GM23338 (cell line): ENCODE data around the gene SNRNP25. TPM values are rescaled to one million over a fixed set of nuclear protein-coding genes. Genes with fewer than 3 reads are reported as not detected.

ENCODE experiments used
- ATAC-seq: fragments of 200-7000 bp; cut with Tn5 transposase; 3 replicates; pipeline ENCODE4 v1.9.1; 2020
- DNase-seq: peaks from one replicate; pipeline ENCODE4 v3.0.0-alpha.2; 2015; ENCODE audit warnings: low spot score
- H2AFZ ChIP-seq: fragments of 200-600 bp; sonication (generic); 2 replicates; pipeline ENCODE4 v1.8.0; 2016; ENCODE audit warnings: antibody characterized with exemption, mild to moderate bottlenecking, moderate library complexity
- H3F3A ChIP-seq: fragments of 200-600 bp; sonication (generic); replicated peaks from 2 replicates; pipeline ENCODE4 v1.8.0; 2017; ENCODE audit warnings: antibody characterized with exemption, mixed run types, low read depth
- H3K27ac ChIP-seq: fragments of 200-600 bp; sonication (generic); 2 replicates; pipeline ENCODE4 v1.6.1; 2016; ENCODE audit warnings: low read depth
- H3K27me3 ChIP-seq: fragments of 200-600 bp; sonication (generic); 2 replicates; pipeline ENCODE4 v1.8.0; 2016; ENCODE audit warnings: mild to moderate bottlenecking, mixed run types, moderate library complexity; ENCODE audit not compliant: insufficient read depth
- H3K36me3 ChIP-seq: fragments of 200-600 bp; sonication (generic); 2 replicates; pipeline ENCODE4 v1.8.0; 2016; ENCODE audit warnings: mild to moderate bottlenecking; ENCODE audit not compliant: insufficient read depth
- H3K4me1 ChIP-seq: fragments of 200-600 bp; sonication (generic); 2 replicates; pipeline ENCODE4 v1.8.0; 2016; ENCODE audit warnings: mild to moderate bottlenecking, moderate library complexity; ENCODE audit not compliant: insufficient read depth
- H3K4me2 ChIP-seq: fragments of 200-600 bp; sonication (generic); 2 replicates; pipeline ENCODE4 v1.7.1; 2017; ENCODE audit warnings: mixed run types
- H3K4me3 ChIP-seq: fragments of 200-600 bp; sonication (generic); 2 replicates; pipeline ENCODE4 v1.6.1; 2016; ENCODE audit warnings: mixed run types
- H3K79me2 ChIP-seq: fragments of 200-600 bp; sonication (generic); replicated peaks from 2 replicates; pipeline ENCODE4 v1.8.0; 2017; ENCODE audit warnings: mild to moderate bottlenecking; ENCODE audit not compliant: insufficient read depth
- H3K9me2 ChIP-seq: fragments of 200-600 bp; sonication (generic); 2 replicates; pipeline ENCODE4 v1.8.0; 2017; ENCODE audit not compliant: insufficient read depth
- H4K20me1 ChIP-seq: fragments of 200-600 bp; sonication (generic); replicated peaks from 2 replicates; pipeline ENCODE4 v1.8.0; 2017; ENCODE audit warnings: mild to moderate bottlenecking; ENCODE audit not compliant: insufficient read depth
- H3K27ac Mint-ChIP-seq: 2 replicates; pipeline ENCODE4 v1.8.0; 2020; ENCODE audit warnings: inconsistent platforms, mild to moderate bottlenecking, moderate library complexity, mixed read lengths
- H3K27me3 Mint-ChIP-seq: 3 replicates; pipeline ENCODE4 v1.8.0; 2022; ENCODE audit warnings: low read depth, mild to moderate bottlenecking, moderate library complexity, mixed read lengths, inconsistent platforms; ENCODE audit not compliant: insufficient read depth, poor library complexity
- H3K36me3 Mint-ChIP-seq: 3 replicates; pipeline ENCODE4 v1.8.0; 2021; ENCODE audit warnings: low read depth, mild to moderate bottlenecking, inconsistent platforms, moderate library complexity, mixed read lengths
- H3K4me1 Mint-ChIP-seq: 3 replicates; pipeline ENCODE4 v1.8.0; 2020; ENCODE audit warnings: mild to moderate bottlenecking, inconsistent platforms, mixed read lengths
- H3K4me3 Mint-ChIP-seq: 3 replicates; pipeline ENCODE4 v1.8.0; 2021; ENCODE audit warnings: moderate library complexity, mild to moderate bottlenecking, inconsistent platforms, mixed read lengths
- H3K9me3 Mint-ChIP-seq: 3 replicates; pipeline ENCODE4 v1.8.0; 2020; ENCODE audit warnings: moderate library complexity, mild to moderate bottlenecking, inconsistent platforms, mixed read lengths
- NANOG ChIP-seq: IDR thresholded peaks from 2 replicates; pipeline ENCODE4 v1.6.1; 2016; ENCODE audit warnings: antibody characterized with exemption, borderline replicate concordance
- POLR2AphosphoS5 ChIP-seq: IDR thresholded peaks from 2 replicates; pipeline ENCODE4 v1.6.1; 2016; ENCODE audit warnings: antibody characterized with exemption, low read depth
- ZNF114 ChIP-seq: fragments of 250-450 bp; sonication (Bioruptor Pico); IDR thresholded peaks from 2 replicates; pipeline ENCODE4 v1.5.0; 2020; ENCODE audit warnings: mild to moderate bottlenecking, moderate library complexity
- ZNF331 ChIP-seq: fragments of 250-450 bp; sonication (Bioruptor Pico); IDR thresholded peaks from 2 replicates; pipeline ENCODE4 v1.5.0; 2020; ENCODE audit warnings: low read depth, mild to moderate bottlenecking, moderate library complexity
- polyA plus RNA-seq: library from polyadenylated mRNA; unstranded; fragments of >200 nt; fragmentation: Nextera tagmentation; extraction: Ambion mirVana; gene quantifications from 2 replicates; pipeline ENCODE4 v1.2.1, GENCODE V29; 2016
- total RNA-seq: library from RNA; depleted of rRNA; stranded (reverse); fragments of >200 nt; shearing (Covaris generic); gene quantifications from 2 replicates; pipeline ENCODE4 v1.2.3, GENCODE V29; 2014
- TF ChIP-seq, protein P1 (sequence below): IDR thresholded peaks from one replicate; pipeline ENCODE4 v1.6.1; 2018; ENCODE audit warnings: antibody characterized with exemption; ENCODE audit not compliant: unreplicated experiment
- TF ChIP-seq, protein P2 (sequence below): IDR thresholded peaks from 2 replicates; pipeline ENCODE4 v1.6.1; 2016; ENCODE audit warnings: antibody characterized with exemption
- TF ChIP-seq, protein P3 (sequence below), 2 experiments: fragments of 200-600 bp in 1 of 2; sonication (generic) in 1 of 2; conservative IDR thresholded peaks; 2 replicates each; pipeline versions ENCODE4 v1.5.1 to v1.6.1; 2016 to 2017; ENCODE audit warnings: antibody characterized with exemption in 2 of 2, low read depth in 2 of 2, mild to moderate bottlenecking in 2 of 2, moderate library complexity in 1 of 2

The SNRNP25 gene
- total and polyA plus RNA-seq, 2 experiments from 2014 or later, result 34.4 to 79.5 TPM

DNA sequence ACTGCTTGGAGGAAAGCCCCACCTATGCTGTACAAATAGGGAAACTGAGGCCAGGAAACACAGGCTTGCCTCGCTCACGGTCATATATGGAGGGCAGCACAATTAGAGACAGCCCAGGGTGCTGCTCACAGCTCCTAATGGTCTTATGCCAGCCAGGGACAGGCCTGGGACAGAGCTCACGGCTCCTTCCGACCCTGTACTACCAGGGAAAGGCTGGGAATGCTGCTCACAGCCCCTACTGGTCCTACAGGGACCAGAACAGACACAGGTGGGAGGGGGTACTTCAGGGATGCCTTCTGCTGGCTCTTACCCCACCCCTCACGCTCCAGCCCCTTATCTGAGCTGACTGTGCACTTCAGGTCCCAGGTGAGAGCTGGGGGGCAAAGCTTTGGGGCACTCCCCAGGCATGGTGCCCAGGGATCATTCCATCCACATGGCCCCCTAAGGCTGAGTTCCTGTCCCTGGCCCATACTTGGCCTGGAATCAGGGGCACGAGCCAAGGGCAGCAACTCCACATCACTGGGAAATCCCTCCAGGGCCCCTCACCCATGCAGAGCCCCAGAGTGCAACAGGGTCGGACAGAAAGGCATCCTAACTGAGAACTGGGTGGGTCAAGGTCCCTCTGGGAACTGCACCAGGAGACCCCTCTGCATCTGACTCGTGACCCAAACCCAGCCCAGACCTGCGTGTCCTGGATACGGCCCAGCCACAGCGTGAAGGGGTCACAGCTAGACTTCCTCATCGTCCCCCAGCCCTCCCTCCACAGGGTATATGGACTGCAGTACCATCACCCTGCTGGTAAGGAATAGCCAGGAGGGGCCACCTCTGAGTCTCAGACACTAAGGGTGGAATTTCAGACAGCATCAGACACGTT, 12.9 kb downstream of the SNRNP25 start (continued):
- TF ChIP-seq, protein P1, sequence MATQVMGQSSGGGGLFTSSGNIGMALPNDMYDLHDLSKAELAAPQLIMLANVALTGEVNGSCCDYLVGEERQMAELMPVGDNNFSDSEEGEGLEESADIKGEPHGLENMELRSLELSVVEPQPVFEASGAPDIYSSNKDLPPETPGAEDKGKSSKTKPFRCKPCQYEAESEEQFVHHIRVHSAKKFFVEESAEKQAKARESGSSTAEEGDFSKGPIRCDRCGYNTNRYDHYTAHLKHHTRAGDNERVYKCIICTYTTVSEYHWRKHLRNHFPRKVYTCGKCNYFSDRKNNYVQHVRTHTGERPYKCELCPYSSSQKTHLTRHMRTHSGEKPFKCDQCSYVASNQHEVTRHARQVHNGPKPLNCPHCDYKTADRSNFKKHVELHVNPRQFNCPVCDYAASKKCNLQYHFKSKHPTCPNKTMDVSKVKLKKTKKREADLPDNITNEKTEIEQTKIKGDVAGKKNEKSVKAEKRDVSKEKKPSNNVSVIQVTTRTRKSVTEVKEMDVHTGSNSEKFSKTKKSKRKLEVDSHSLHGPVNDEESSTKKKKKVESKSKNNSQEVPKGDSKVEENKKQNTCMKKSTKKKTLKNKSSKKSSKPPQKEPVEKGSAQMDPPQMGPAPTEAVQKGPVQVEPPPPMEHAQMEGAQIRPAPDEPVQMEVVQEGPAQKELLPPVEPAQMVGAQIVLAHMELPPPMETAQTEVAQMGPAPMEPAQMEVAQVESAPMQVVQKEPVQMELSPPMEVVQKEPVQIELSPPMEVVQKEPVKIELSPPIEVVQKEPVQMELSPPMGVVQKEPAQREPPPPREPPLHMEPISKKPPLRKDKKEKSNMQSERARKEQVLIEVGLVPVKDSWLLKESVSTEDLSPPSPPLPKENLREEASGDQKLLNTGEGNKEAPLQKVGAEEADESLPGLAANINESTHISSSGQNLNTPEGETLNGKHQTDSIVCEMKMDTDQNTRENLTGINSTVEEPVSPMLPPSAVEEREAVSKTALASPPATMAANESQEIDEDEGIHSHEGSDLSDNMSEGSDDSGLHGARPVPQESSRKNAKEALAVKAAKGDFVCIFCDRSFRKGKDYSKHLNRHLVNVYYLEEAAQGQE, result no peak
- TF ChIP-seq, protein P2, sequence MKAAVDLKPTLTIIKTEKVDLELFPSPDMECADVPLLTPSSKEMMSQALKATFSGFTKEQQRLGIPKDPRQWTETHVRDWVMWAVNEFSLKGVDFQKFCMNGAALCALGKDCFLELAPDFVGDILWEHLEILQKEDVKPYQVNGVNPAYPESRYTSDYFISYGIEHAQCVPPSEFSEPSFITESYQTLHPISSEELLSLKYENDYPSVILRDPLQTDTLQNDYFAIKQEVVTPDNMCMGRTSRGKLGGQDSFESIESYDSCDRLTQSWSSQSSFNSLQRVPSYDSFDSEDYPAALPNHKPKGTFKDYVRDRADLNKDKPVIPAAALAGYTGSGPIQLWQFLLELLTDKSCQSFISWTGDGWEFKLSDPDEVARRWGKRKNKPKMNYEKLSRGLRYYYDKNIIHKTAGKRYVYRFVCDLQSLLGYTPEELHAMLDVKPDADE, result no peak
- no peak for TF ChIP-seq ZNF114 (CRISPR knock-in tag)
- no peak for TF ChIP-seq NANOG
- TF ChIP-seq POLR2AphosphoS5, result no peak
- no peak for TF ChIP-seq ZNF331 (CRISPR knock-in tag)

DNA sequence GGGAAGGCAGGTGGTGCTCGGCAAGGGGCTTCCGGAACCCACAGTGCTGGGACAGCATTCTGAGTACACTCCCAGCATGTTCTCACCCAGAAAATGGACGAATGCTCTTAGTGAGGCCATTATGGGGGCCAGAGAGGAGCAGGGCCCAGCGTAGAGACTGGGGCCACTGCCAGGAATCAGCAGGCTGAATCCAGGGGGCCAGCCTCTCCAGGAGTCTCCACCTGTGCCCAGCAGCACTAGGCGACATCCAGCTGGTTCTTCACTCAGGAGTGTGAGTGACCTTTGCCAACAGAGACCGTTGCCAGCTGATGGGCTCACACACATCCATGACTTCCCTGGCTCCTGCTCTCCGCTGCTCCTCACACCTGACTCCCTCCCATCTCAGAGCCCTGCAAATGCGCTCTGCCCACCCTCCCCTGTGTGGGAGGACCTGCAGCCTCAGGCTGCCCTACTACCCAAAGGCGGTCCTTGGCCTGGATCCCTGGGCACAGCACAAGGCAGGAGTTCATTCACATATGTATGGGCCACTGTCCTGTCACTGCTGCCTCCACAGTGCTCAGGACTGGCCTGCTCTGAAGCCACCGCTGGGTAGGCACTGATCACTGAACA, 13.7 kb downstream of the SNRNP25 start:
- no peaks in the 10 kb centered on the region for H3K9me2 ChIP-seq
- no peak overlapping the region for H3K27ac ChIP-seq
- Mint-ChIP-seq H3K4me1 (peaks cover 26% of the 10 kb centered on the region), H3K27ac (no peak overlapping the region), H3K27me3 (peaks cover 17% of the 10 kb centered on the region), H3K36me3 (peaks cover 3% of the 10 kb centered on the region; the same call in 2 of the 3 replicates), H3K4me3 (no peak overlapping the region), H3K9me3 (no peaks in the 10 kb centered on the region)
- H4K20me1 ChIP-seq, result peaks cover 5% of the 10 kb centered on the region; the same call in 1 of the 2 replicates
- no peaks in the 10 kb centered on the region; the same call in 1 of the 2 replicates for H3F3A ChIP-seq
- ATAC-seq, result no peak
- no peak for DNase-seq
- no peak overlapping the region for H3K4me3 ChIP-seq
- no peaks in the 10 kb centered on the region for H3K36me3 ChIP-seq
- H2AFZ ChIP-seq, result no peak overlapping the region
- H3K27me3 ChIP-seq, result no peaks in the 10 kb centered on the region
- H3K79me2 ChIP-seq, result peaks cover 4% of the 10 kb centered on the region; the same call in 1 of the 2 replicates
- peaks cover 13% of the 10 kb centered on the region for H3K4me1 ChIP-seq
- no peak overlapping the region for H3K4me2 ChIP-seq
- TF ChIP-seq, protein P1, result no peak
- TF ChIP-seq ZNF331 (CRISPR knock-in tag), result no peak
- TF ChIP-seq, protein P3, sequence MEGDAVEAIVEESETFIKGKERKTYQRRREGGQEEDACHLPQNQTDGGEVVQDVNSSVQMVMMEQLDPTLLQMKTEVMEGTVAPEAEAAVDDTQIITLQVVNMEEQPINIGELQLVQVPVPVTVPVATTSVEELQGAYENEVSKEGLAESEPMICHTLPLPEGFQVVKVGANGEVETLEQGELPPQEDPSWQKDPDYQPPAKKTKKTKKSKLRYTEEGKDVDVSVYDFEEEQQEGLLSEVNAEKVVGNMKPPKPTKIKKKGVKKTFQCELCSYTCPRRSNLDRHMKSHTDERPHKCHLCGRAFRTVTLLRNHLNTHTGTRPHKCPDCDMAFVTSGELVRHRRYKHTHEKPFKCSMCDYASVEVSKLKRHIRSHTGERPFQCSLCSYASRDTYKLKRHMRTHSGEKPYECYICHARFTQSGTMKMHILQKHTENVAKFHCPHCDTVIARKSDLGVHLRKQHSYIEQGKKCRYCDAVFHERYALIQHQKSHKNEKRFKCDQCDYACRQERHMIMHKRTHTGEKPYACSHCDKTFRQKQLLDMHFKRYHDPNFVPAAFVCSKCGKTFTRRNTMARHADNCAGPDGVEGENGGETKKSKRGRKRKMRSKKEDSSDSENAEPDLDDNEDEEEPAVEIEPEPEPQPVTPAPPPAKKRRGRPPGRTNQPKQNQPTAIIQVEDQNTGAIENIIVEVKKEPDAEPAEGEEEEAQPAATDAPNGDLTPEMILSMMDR (conservative IDR thresholded peaks at IDR 0.05; ENCODE audit: low read depth in 2 of 2), result no peak
- TF ChIP-seq NANOG, result no peak
